Inflammatory macrophage treated with lipopolysaccharide for 4 hours (primary cell): ENCODE data around the gene DENND5A.

Experiments
- DNase-seq: peaks from one replicate; pipeline ENCODE4 v3.0.0-alpha.2; 2020

The DENND5A gene

DNA sequence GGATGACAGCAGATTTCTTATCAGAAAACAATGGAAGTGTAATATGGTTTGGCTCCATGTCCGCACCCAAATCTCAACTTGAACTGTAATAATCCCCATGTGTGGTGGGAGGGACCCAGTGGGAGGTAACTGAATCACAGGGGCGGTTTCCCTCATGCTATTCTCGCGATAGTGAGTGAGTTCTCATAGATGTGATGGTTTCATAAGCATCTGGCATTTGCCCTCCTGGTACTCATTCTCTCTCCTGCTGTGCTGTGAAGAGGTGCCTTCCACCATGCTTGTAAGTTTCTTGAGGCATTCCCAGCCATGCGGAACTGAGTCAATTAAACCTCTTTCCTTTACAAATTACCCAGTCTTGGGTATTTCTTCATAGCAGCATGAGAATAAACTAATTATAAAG is 92.8 kb downstream of the DENND5A start:
- DNase-seq: no peak

DNA sequence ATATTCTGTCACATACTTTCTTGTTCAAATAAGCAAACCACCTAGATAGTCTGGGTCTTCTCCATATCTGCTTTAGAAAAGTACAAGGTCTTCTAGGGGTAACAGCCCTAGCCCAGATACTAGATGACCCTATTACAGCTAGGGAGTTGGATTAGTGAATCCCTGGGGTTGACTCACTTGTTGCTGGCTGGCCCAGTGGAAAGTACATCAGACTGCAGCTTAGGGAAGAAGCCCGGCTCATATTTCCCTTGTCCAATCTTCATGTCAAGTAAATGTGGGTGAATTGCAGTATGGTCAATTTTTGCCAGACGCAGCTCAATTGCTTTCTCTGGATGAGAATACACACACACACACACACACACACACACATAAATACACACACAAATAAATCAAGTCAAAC is 94.7 kb downstream of the DENND5A start:
- DNase-seq: no peak

DNA sequence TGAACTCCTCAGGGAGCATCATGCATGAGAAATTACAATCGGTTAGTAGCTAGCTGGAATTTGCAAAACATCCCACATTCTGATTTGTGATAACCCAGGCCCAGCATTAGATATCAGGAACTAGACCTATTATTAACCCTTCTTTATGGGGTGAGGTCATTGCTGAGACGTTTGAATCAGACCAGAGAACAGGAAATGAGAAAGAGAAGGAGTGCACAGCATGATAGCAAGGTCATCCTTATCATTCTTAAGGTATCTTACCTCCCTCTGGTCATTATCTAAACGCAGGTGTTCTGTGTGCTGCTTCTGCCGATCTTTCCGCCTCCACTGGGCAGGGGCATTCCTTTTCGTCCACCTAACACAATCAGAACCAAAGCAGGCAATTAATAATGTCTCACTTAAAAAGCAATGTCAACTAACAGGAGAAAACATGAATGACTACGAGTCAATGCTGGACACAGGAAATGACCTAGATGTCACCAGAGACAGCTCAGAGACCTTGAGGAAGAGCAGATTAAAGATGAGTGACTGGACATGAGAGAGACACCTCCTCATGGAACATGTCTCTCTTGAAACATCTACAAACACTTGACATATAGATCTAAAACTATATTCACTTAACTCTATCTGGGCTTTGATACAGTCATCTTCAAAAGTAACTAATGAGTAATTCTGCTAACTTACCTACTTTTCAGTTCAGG is 95.4 kb downstream of the DENND5A start:
- DNase-seq: peak; percentile 52

DNA sequence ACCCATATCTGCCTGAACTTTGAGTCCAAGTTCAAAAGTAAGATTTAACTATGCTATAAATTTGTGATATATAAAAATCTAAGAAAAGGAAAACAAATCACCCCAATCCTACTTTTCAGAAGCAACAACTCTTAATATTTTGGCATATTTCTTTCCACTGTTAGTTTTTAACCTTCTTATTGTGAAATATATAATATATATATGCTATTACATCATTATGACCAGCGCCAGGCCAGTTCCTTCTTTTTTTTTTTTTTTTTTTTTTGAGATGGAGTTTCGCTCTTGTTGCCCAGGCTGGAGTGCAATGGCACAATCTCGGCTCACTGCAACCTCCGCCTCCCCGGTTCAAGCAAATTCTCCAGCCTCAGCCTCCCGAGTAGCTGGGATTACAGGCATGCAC is 103.2 kb downstream of the DENND5A start:
- DNase-seq: peak; percentile 76

DNA sequence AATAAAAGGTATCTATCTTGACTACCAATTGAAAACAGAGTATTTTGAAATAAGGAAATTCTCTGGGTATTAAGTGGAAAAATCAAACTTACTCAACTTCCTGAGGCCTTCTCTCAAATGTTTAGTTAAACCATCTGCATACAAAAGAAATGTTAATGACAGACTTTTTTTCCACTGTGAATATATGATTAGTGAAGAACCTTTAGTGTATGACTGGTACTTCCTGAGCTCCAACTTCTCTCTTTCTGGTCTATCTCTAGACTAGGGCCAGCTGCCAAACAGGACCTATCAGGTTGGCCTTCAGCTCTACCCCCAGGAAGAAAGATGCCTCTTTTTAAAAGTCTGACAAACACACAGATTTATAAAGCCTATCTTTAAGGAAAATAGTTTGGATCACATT is 105.0 kb downstream of the DENND5A start:
- DNase-seq: peak; percentile 90

DNA sequence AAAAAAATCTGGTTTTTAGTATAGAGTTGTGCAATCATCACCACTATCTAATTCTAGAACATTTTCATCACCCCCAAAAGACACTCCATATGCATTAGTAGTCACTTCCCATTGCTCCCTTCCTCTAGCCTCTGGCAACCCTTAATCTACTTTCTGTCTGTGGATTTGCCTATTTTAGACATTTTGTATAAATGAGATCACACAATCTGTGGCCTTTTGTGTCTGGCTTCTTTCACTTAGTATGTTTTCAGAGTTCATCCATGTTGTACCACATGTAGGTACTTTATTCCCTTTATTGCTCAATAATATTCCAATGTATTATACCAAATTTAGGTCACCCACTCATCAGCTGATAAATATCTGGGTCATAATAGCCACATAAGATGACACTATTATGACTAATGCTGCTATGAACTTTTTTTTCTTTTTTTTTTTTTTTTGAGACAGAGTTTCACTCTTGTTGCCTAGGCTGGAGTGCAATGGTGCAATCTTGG is 106.2 kb downstream of the DENND5A start:
- peak; percentile 93 for DNase-seq

DNA sequence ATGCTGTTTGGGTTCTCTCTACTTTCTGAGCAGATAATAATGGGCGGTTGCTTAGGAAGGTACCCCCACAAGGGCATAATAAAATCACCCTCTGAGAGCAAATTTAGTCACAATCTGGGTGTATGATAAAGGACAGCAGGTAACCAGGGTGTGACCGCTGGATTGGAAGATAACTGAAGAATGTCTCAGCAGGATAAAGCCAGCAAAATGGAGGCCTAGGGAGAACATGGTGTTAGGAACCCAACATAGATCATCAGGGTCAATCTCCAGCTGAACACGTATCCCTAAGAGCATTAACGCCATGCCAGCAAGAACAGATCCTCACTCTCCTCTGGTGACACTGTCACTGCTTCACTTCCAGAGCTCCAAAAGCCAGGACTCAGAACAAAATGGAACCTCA is 109.2 kb downstream of the DENND5A start:
- DNase-seq: no peak

DNA sequence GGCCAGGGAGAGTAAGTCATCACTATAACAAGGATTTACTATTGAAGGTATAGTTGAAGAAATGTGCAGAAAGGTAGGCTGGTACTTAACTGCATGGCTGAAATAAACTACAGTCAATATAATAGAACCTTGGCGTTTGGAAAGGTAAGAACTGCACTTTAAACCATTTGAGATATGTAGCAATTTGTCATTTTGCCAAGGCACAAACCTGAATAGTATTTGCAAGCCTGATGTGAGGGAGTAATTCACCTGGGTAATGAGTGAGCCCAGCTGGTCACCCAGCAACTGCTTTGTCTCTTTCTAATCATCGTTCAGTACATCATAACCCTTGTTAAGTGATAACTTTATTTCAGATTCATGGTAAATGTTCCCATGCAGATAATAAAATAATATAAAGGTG is 111.5 kb downstream of the DENND5A start:
- DNase-seq: no peak

DNA sequence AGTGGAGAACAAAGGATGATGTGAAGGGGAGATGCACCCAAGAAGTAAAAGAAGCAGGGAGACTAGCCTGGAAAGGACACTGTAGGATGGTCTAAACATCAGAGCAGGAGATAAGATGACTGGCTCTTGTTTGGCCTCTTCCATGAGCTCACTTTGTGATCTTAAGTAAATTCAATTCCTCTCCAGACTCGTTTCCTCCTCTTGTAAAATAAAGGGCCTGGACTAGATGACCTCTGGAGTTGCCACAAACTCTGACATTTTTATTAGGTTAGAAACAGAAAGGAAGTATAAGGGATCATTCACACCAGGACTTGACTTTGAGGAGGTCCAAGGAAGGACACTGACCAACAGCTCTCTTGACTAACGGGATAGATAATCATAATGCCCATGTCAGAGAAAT is 113.5 kb downstream of the DENND5A start:
- DNase-seq: no peak

DNA sequence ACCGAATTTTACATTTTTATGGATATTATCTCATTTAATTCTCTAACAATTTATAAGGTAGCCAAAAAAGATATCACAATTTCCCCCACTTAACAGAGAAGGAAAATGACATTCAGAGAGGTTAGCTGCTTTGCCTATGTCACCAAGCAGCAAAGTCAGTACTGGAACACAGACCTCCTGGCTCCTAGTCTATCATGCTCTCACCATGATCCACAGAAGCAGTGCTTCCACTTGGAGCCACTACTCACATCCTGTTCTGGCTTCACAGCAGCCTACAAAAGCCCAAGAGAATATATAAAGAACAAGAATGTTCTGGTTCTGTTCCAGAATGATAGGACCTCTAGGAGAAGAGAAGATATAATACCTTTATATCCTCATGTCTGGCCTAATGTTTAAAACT is 114.2 kb downstream of the DENND5A start:
- no peak for DNase-seq

DNA sequence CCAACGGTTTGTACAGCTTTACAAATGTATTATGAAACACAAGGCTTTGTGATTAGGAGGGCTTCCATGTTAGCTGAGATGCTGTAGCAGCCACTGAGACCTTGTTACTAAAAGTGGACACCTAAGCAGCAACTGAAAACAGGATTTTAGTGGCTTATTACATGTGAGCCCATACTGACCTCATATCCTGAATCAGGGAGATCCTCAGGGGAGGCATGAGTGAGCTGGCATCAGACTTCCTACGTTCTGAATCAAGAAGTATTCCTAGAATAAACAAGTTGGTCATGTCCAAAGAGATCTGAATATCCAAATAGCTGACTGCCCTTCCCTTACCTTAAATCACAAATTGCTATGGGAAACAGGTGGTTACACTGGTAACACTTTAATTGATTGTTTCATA is 114.6 kb downstream of the DENND5A start:
- no peak for DNase-seq

DNA sequence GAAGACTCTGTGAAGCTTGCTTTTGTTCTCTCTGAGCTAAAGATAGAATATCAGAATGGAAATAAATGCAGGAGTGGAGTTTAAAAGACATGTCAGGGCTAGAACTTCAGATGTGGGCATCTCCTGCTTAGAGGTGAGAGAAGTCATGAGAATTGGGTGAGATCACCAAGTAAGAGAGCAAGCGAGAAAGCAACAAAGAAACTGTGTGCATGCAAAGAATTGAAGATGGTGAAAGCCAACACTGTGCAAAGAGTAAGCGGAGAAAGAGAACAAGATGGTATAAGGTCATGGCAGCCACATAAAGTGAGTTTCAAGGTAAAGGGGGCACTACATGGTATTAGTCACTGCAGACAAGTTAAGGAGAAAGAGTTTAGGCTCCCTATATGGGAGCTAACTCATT is 116.4 kb downstream of the DENND5A start:
- DNase-seq: no peak

DNA sequence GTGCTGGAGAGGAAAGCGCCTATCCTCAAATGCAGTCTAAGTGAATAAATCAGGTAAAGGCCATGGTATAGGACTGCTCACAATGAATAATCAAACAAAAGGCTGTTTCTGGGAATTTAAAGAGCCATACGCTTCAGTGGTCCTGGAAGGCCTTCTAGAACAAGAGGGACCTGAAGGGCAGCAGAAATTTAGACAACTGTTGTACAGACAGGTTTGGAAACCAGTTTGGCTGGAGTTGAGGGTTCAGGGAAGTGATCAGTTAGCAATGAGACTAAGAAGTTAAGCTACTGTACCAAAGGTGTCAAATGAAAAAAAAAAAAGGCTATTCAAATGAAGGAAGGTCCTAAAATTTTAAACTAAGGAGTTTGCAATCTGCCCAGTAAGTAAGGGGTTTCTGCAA is 117.1 kb downstream of the DENND5A start:
- no peak for DNase-seq

DNA sequence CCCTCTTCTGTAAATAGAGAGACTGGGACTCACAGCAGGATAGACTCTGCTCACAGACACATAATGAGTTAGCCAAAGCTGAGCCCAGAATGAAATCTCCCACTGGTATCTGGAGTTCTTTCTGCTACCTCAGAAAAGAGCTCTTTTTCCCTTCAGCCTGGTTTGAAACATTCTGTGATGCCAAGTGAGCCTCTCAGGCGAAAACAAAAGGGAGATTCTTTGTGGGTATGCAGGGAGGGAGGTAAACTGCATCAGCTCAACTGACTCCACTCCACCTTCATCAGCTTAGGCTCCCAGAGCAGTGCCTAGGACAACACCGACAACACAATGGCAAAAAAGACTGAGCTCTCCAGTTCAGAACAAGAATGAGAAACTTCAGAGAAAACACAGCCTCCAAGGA is 118.7 kb downstream of the DENND5A start:
- DNase-seq: no peak

DNA sequence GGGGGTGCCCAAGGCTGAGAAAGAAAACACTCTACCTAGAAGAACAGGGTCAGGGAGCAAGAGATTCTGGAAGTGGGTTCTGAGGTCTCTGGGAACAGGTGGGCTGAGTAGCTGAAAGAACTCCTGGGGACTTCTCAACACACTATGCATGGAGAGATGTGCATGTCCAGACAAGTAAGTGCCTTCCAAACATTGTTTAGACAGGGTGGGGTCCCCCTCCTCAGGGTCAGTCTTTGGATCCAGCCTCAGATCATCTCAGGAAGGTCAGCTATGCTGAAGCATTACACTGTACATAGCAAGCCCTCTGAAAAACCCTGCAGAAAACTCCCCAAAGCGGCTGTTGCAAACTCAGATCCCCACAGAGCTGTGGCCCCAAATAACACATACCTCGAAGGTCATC is 119.9 kb downstream of the DENND5A start:
- DNase-seq: no peak

DNA sequence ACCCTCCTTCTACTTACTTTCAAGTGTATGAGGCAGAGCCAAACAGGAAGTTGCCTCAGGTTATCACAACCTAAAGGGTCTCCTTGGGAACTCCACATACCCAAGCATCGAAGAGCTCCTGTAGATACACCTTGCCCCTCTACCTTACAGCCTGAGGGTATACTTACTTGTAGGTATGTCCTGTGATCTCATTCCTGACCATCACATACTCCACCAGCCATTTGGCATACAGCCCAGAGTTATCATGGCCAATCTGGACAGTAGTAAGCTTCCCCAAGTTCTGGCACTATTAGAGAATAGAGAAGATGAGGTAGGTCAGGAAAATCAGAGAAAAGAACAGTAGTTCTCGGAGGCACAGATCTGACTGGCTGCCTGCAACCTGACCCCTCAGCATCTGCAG is 120.3 kb downstream of the DENND5A start:
- no peak for DNase-seq

DNA sequence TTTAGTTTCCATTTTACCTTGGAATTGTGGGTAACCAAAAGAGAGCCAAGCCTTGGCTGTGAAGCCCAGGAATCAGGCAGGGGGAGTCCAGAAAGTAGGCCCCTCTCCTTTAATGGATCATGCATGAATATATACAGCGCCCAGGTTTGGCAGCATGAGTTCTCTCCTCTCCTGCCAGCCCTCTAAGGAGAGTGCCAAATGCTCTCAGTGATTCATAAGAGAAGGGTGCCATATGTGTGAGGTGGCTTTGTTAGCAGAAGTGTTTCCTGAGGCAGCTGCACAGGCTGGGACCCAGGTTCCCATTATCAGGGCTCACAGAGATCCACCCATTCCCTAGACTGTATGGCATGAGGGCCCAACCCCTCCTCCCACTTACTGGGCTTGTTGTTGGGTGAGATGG is 121.4 kb downstream of the DENND5A start:
- DNase-seq: no peak

DNA sequence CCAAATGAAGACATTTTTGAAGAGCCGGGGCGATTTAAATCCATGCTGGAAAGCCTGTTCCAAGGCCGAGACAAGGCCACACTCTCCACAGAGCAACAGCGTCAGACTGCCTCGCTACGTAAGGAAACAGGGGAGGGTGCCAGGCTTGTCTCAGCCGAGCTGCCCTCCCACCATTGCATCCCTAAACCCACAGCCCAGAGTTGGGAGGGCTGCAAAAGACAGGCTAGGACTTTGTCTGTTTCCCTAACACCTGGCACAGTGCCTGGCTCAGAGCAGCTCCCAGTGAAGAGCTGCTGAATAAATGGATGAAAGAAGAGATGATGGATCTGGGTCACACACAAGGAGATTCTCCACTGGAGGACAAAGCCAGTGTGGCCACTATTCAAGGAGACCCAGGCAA is 122.4 kb downstream of the DENND5A start:
- no peak for DNase-seq

DNA sequence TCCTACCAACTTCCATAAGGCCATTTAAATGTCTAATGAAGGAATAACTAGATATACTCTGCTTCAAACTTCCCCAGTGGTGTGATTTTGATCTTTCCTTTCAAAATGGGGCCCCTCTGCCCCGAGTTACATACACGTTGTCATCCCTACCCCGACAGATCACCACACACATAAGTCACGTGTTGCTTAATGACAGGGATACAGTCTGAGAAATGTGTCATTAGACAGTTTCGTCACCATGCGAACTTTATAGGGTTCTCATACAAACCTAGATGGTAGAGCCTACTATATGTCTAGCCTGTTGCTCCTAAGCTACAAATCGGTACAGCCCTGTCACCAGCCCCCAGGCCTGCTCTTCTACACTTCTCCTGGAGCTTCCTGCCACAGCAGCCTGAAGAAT is 124.0 kb downstream of the DENND5A start:
- DNase-seq: peak; percentile 72

DNA sequence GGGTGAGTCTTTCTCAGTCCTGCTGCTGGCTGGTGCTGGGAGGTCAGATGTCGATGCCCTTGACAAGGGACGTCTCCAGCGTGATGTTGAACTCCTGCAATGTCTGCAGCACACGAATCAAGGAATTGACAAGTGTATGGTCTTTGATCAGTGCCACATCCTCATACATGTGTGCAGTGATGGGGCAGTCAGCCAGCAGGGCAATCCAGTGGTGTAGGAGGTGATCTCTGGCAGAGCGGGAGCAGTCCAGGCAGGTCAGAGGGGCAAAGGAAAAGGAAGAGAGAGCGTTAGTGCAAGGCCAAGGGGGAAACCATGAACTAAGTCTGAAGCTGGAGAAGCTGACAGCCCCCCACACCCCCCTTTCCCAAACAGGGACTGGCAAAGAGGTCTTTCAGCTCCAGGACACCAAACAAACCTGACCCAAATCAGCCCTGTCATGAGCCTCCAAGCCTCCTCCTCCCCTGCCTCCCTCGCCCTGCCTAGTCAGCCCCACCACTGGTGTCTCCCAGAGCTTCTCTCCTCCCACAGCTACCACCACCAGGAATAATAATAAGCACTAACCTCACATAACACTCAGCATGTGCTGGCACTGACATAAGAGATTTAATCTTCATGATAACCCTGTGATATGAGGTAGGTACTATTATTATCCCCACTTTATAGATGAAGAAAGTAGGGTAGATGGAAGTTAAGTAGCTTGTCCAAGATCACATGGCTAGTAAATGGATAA is 125.4 kb downstream of the DENND5A start:
- no peak for DNase-seq

DNA sequence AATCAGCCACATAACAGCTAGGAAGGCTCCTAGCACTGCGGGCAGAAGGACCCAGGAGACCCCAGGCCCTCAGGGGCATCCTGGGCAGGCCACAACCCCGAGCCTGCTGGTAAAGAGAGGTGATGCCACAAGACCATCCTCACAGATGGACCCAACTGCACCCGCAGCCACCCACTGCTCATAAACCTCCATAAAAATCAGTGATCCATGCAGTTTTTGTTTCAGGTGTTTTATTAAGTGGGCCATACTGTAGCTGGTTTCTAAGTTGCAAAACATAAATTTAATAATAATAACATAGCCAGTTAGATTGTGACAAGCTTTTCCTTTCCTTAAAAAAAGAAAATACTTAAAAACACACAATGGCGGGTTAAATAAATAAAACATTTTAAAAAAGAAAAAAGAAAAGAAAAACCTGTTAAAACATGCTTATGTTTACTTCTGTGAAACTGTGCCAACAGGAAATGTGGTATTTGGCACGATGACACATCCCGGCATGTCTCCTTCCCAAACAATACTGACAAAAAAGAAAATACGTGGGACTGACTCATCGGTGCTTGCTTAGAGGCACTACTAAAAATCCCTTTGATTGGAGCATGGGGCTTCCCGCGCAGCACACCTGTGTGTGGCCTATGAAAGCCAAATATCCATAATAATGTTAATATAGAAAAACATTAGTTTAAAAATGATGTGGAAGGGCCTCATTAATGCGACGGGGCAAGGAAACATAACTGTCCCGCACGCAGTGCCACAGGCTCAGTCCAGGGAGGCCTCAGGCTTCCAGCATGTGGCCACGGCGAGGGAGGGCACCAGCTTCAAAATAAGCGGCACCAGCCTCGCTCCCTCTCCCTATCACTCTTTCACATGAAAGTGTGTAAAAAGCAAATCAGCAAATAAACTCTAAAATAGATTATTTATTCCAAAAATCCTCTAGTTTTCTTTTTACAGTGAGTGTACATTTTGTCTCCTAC is 126.3 kb downstream of the DENND5A start:
- peak; percentile 69 for DNase-seq

DNA sequence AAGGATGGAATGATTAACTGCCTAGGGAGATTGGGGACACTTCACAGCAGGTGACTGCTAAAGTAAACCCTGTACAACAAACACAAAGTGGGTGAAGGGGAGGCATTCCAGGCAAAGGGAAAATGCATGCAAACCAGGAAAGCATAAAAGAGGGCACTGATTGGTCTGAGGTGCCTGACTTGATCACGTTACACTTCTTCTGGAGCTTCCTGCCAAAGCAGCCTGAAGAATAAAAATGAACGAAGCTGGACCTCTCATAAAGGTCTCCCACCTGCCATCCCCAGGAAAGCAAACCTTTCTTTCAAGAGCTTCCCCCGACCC is 127.1 kb downstream of the DENND5A start:
- no peak for DNase-seq

DNA sequence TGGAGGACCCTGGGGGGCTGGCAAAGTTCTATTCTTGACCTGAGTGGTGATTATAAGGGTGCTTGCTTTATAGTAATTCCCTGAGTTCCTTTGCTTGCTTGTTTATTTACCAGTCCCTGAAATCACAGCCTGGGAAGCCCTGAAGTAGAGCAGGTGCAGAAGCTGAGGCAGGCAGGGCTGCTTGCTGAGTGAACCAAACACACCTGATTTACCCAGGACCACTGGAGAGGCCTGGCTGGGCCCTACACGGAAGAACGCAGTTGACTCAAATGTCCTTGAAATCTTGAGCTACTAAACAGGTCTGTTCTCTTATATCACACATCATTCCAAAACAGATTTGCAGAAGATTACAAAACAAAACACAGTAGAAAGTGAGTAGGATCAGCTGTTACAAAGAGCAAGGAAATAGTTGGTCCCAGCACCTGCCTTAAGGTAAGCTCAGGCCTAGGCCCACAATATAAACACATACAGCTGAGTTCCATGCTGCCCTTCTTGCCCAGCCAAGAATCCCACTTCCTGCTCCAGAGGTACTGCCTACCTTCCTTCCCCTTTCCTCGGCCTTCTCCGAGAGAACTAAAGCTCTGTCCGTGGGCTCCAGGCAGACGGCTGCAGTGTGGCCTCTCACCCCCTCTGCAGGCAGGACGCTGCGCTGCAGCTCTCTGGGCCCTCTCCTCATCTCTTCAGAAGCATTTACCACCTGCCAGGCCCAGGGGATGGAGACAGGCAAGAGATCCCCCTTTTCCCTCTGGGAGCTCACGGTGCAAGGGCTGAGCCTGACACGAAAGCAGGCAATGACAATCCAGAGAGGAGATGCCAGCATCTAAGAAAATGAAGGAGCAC is 127.6 kb downstream of the DENND5A start:
- peak; percentile 61 for DNase-seq
